Smooth muscle cell (in vitro differentiated cells): ENCODE results near the gene NOCT. TPM values are rescaled to one million over a fixed set of nuclear protein-coding genes. Genes with fewer than 3 reads are reported as not detected.
A peak's percentile ranks its signal among the peaks of the same experiment; 100 is the strongest.

Experiments
- DNase-seq: peaks from one replicate; lab custom pipeline; 2025; ENCODE audit not compliant: unreplicated experiment; lab: John Stamatoyannopoulos, UW
- H2AFZ ChIP-seq: fragments of 200-600 bp; sonication (generic); 2 replicates; pipeline ENCODE4 v1.6.0; 2016; ENCODE audit warnings: antibody characterized with exemption, low read depth, mild to moderate bottlenecking
- H3F3A ChIP-seq: fragments of 200-600 bp; sonication (generic); 2 replicates; pipeline ENCODE4 v1.6.0; 2017; ENCODE audit warnings: antibody characterized with exemption, low read depth
- H3K27ac ChIP-seq: fragments of 200-600 bp; sonication (generic); 2 replicates; pipeline ENCODE4 v1.5.1; 2016; ENCODE audit warnings: low read depth, mild to moderate bottlenecking
- H3K27me3 ChIP-seq: fragments of 200-600 bp; sonication (generic); 2 replicates; pipeline ENCODE4 v1.6.1; 2016; ENCODE audit warnings: low read depth, mild to moderate bottlenecking
- H3K36me3 ChIP-seq: fragments of 200-600 bp; sonication (generic); 2 replicates; pipeline ENCODE4 v1.5.1; 2016; ENCODE audit warnings: low read depth
- H3K4me1 ChIP-seq: fragments of 200-600 bp; sonication (generic); 2 replicates; pipeline ENCODE4 v1.5.1; 2016; ENCODE audit warnings: low read depth
- H3K4me2 ChIP-seq: fragments of 200-600 bp; sonication (generic); 2 replicates; pipeline ENCODE4 v1.6.0; 2016; ENCODE audit warnings: mild to moderate bottlenecking
- H3K4me3 ChIP-seq: fragments of 200-600 bp; sonication (generic); 2 replicates; pipeline ENCODE4 v1.5.1; 2016; ENCODE audit warnings: mild to moderate bottlenecking
- H3K79me2 ChIP-seq: fragments of 200-600 bp; sonication (generic); 2 replicates; pipeline ENCODE4 v1.6.0; 2016; ENCODE audit warnings: low read depth, mild to moderate bottlenecking
- H3K9ac ChIP-seq: fragments of 200-600 bp; sonication (generic); 2 replicates; pipeline ENCODE4 v1.6.0; 2016; ENCODE audit warnings: low read depth
- H3K9me3 ChIP-seq: fragments of 200-600 bp; sonication (generic); replicated peaks from 2 replicates; pipeline ENCODE4 v1.5.1; 2016; ENCODE audit warnings: low read depth
- H4K20me1 ChIP-seq: fragments of 200-600 bp; sonication (generic); 2 replicates; pipeline ENCODE4 v1.6.0; 2016; ENCODE audit warnings: low read depth
- WGBS: methylation state at CpG from one replicate; pipeline ENCODE4 v1.1.7; 2016; ENCODE audit warnings: low lambda C conversion rate; 5-methylcytosine and 5-hydroxymethylcytosine counted together
- polyA plus RNA-seq: library from polyadenylated mRNA; unstranded; fragments of >200 nt; fragmentation: Nextera tagmentation; extraction: Ambion mirVana; gene quantifications from 2 replicates; pipeline ENCODE4 v1.2.1, GENCODE V29; 2016
- total RNA-seq: library from RNA; depleted of rRNA; stranded (reverse); fragments of >200 nt; gene quantifications from 2 replicates; pipeline ENCODE4 v1.2.3, GENCODE V29; 2014
- TF ChIP-seq, protein P1 (sequence below): fragments of 200-600 bp; sonication (generic); IDR thresholded peaks from 2 replicates; pipeline ENCODE4 v1.5.1; 2017; ENCODE audit warnings: borderline replicate concordance, mild to moderate bottlenecking, antibody characterized with exemption; ENCODE audit not compliant: insufficient read depth, poor library complexity, severe bottlenecking

Gene NOCT, protein sequence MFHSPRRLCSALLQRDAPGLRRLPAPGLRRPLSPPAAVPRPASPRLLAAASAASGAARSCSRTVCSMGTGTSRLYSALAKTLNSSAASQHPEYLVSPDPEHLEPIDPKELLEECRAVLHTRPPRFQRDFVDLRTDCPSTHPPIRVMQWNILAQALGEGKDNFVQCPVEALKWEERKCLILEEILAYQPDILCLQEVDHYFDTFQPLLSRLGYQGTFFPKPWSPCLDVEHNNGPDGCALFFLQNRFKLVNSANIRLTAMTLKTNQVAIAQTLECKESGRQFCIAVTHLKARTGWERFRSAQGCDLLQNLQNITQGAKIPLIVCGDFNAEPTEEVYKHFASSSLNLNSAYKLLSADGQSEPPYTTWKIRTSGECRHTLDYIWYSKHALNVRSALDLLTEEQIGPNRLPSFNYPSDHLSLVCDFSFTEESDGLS
- 33.4 and 34.4 TPM in 2 replicates for total RNA-seq
- 6.7 and 8.8 TPM in 2 replicates for polyA plus RNA-seq

DNA sequence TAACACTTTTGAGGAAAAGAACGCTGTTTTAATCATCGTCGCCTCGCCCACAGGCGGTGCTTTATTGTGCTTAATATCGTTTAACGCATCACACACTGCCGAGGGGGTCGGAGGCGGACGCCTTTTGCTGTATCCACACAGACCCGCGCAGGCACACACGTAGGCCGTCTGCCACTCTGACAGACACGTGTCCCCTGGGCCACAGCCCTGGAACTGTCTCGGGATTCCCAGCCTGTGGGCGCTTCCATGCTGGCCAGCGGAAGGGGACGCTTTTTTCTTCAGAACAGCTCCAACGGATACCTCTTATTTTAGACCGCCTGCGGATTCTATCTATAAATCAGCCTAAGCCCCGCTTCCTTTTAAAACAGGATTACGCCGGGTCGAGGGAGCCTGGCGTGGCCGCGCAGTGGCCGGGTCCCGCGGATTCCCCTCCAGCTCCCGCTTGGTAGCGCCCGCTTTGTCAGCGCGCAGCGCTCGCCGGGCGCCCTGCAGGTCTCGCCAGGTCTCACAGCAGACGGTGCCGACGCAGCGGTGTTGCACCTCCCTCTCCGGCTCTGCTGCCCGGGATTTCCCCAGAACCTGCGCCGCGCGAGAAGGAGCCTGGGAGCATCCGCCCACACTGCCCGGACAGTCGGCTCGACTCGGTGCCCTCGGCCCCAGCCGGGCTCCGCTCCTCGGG is at the start of gene NOCT:
TSS of gene NOCT (plus strand) at position 513 of the 679 bp plus-strand sequence. CDS start 201 bp downstream, outside the sequence.
- peak within 1 kb of the TSS; percentile 70 for H2AFZ ChIP-seq
- H3K27me3 ChIP-seq: no peaks in the 10 kb centered on the region
- peaks cover 45% of the 10 kb centered on the region for H4K20me1 ChIP-seq
- peak; percentile 85 for DNase-seq
- H3K9ac ChIP-seq: peak within 1 kb of the TSS; percentile 99
- H3K27ac ChIP-seq: peak within 1 kb of the TSS; percentile 100
- WGBS: 2% methylated on average over 62 of the region's 62 CpGs
- H3K9me3 ChIP-seq: no peaks in the 10 kb centered on the region
- TF ChIP-seq, protein P1, sequence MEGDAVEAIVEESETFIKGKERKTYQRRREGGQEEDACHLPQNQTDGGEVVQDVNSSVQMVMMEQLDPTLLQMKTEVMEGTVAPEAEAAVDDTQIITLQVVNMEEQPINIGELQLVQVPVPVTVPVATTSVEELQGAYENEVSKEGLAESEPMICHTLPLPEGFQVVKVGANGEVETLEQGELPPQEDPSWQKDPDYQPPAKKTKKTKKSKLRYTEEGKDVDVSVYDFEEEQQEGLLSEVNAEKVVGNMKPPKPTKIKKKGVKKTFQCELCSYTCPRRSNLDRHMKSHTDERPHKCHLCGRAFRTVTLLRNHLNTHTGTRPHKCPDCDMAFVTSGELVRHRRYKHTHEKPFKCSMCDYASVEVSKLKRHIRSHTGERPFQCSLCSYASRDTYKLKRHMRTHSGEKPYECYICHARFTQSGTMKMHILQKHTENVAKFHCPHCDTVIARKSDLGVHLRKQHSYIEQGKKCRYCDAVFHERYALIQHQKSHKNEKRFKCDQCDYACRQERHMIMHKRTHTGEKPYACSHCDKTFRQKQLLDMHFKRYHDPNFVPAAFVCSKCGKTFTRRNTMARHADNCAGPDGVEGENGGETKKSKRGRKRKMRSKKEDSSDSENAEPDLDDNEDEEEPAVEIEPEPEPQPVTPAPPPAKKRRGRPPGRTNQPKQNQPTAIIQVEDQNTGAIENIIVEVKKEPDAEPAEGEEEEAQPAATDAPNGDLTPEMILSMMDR: no peak
- H3K79me2 ChIP-seq: peaks cover 44% of the 10 kb centered on the region
- peaks cover 19% of the 10 kb centered on the region for H3K4me1 ChIP-seq
- H3K4me2 ChIP-seq: peak within 1 kb of the TSS; percentile 87
- no peaks in the 10 kb centered on the region for H3K36me3 ChIP-seq
- H3F3A ChIP-seq: peaks cover 13% of the 10 kb centered on the region
- peak within 1 kb of the TSS; percentile 90 for H3K4me3 ChIP-seq

- H3K9me3 ChIP-seq: no peaks in the 10 kb centered on the region
- H3K9ac ChIP-seq: no peak overlapping the region
- H3K4me2 ChIP-seq: no peak overlapping the region
- H4K20me1 ChIP-seq: no peaks in the 10 kb centered on the region
- DNase-seq: no peak
- no peaks in the 10 kb centered on the region for H3K36me3 ChIP-seq
- no peak overlapping the region for H2AFZ ChIP-seq
- no peaks in the 10 kb centered on the region for H3K4me1 ChIP-seq
- H3K4me3 ChIP-seq: no peak overlapping the region
- H3K79me2 ChIP-seq: no peaks in the 10 kb centered on the region
- no peaks in the 10 kb centered on the region for H3K27me3 ChIP-seq
- TF ChIP-seq, protein P1: no peak
- no peak overlapping the region for H3K27ac ChIP-seq
- H3F3A ChIP-seq: no peaks in the 10 kb centered on the region
- 86% methylated on average over 3 of the region's 3 CpGs for WGBS
Observed at GRCh38 chr4:138967313-138967712, 48.3 kb upstream of the NOCT start.

DNA sequence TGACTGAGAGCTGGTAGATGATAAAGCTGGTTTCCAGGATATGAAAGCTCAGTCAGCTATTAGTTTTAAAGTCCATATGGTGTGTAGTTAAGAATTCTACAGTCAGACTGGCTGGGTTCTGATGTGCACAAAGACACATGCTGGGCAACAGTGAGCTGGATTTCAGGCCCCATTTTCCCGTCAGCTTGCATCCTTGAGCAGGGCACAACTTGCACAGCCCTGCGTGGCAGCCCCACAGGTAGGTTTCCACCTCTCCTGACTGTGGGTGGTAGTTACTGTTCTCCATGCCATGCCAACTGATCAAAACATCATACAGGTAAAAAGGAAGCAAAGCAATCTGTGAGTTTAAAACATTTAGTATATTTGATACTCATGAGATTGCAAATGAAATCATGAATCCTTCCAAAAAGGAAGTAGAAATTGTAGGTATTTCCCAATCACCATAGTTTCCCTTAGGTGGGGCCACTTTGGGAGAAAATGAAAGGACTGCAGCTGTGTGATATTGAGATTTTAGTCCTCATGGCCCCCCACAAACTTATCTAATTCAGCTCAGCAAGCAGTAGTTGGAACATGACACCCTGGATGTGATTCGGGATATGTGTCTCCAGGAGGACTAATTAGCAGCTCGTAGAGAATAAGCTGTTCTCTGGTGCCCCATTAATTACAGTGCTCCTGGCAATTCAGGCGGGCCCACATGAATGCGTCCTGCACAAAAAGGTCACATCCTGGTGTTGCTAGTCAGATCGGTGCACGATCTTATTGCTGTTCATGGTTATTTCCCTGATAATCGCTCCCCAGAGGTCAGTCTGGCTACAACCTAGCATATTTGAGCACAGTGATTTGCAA is 42.4 kb upstream of the NOCT start:
- Histone ChIP-seq H3K27ac (no peak overlapping the region), H3K4me2 (no peak overlapping the region), H3F3A (no peaks in the 10 kb centered on the region), H2AFZ (no peak overlapping the region), H3K36me3 (no peaks in the 10 kb centered on the region), H3K27me3 (no peaks in the 10 kb centered on the region), H4K20me1 (no peaks in the 10 kb centered on the region), H3K9me3 (no peaks in the 10 kb centered on the region), H3K4me3 (no peak overlapping the region), H3K9ac (no peak overlapping the region), H3K79me2 (no peaks in the 10 kb centered on the region), H3K4me1 (peaks cover 15% of the 10 kb centered on the region)
- WGBS: 33% methylated on average over 9 of the region's 9 CpGs
- TF ChIP-seq, protein P1: no peak
- no peak for DNase-seq
